ENCODE data around the gene BRMS1.

BRMS1 gene

DNA sequence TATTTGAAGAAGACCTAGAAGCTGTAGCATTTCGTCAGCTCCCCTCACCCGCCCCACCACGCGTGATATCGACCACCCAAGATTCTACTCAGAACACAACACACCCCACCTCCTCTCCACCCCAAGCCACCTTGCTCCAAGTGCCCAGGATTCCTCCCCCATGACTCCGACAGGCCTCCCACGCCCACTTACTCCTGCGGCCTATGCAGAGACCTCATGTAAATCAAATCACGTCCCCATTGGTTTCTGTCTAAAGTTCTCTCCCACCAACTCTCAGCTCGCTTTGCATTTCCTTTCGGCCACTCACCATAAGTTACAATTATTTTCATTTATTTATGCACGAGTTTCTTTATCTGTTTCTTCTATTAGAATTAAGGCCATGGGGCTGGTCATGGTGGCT, 42.2 kb downstream of the BRMS1 start:
- TF ChIP-seq TAF1 (IDR thresholded peaks at IDR 0.05; ENCODE audit: low read depth) = no peak

DNA sequence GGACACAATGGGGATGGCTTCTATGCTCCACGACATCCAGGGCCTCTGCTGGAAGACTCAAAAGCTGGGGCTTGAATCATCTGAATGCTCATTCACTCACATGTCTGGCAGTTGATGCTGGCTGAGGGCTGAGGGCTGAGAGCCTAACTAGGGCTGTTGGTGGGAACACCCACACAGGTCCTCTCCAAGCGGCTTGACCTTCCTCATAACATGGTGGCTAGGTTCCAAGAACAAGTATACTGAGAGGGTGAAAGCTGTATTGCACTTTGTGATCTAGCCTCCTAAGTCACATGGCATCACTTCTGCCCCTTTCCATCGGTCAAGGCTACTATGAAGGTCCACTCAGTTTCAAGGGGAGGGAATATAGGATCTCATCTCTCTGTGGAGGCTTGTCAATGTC, 45.7 kb downstream of the BRMS1 start:
- TF ChIP-seq ZBTB7A (IDR thresholded peaks at IDR 0.05; ENCODE audit: low read depth) (no peak), FOXM1 (IDR thresholded peaks at IDR 0.05; ENCODE audit: borderline replicate concordance, low read depth) (no peak), RAD21 (IDR thresholded peaks at IDR 0.05; ENCODE audit: low read depth) (no peak), TEAD4 (IDR thresholded peaks at IDR 0.05) (no peak), CEBPB (IDR thresholded peaks at IDR 0.05) (no peak), EP300 (IDR thresholded peaks at IDR 0.05; ENCODE audit: borderline replicate concordance) (no peak), CREB1 (IDR thresholded peaks at IDR 0.05; ENCODE audit: low read depth) (no peak), YY1 (IDR thresholded peaks at IDR 0.05; ENCODE audit: low read depth) (no peak), TCF12 (IDR thresholded peaks at IDR 0.05; ENCODE audit: low read depth) (no peak), NFIC (IDR thresholded peaks at IDR 0.05) (no peak)
- TF ChIP-seq, protein P1, sequence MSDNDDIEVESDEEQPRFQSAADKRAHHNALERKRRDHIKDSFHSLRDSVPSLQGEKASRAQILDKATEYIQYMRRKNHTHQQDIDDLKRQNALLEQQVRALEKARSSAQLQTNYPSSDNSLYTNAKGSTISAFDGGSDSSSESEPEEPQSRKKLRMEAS (IDR thresholded peaks at IDR 0.05) = no peak
- TF ChIP-seq, protein P2, sequence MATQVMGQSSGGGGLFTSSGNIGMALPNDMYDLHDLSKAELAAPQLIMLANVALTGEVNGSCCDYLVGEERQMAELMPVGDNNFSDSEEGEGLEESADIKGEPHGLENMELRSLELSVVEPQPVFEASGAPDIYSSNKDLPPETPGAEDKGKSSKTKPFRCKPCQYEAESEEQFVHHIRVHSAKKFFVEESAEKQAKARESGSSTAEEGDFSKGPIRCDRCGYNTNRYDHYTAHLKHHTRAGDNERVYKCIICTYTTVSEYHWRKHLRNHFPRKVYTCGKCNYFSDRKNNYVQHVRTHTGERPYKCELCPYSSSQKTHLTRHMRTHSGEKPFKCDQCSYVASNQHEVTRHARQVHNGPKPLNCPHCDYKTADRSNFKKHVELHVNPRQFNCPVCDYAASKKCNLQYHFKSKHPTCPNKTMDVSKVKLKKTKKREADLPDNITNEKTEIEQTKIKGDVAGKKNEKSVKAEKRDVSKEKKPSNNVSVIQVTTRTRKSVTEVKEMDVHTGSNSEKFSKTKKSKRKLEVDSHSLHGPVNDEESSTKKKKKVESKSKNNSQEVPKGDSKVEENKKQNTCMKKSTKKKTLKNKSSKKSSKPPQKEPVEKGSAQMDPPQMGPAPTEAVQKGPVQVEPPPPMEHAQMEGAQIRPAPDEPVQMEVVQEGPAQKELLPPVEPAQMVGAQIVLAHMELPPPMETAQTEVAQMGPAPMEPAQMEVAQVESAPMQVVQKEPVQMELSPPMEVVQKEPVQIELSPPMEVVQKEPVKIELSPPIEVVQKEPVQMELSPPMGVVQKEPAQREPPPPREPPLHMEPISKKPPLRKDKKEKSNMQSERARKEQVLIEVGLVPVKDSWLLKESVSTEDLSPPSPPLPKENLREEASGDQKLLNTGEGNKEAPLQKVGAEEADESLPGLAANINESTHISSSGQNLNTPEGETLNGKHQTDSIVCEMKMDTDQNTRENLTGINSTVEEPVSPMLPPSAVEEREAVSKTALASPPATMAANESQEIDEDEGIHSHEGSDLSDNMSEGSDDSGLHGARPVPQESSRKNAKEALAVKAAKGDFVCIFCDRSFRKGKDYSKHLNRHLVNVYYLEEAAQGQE (IDR thresholded peaks at IDR 0.05; ENCODE audit: low read depth) = no peak
- TF ChIP-seq, protein P3, sequence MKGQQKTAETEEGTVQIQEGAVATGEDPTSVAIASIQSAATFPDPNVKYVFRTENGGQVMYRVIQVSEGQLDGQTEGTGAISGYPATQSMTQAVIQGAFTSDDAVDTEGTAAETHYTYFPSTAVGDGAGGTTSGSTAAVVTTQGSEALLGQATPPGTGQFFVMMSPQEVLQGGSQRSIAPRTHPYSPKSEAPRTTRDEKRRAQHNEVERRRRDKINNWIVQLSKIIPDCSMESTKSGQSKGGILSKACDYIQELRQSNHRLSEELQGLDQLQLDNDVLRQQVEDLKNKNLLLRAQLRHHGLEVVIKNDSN (IDR thresholded peaks at IDR 0.05) = no peak

DNA sequence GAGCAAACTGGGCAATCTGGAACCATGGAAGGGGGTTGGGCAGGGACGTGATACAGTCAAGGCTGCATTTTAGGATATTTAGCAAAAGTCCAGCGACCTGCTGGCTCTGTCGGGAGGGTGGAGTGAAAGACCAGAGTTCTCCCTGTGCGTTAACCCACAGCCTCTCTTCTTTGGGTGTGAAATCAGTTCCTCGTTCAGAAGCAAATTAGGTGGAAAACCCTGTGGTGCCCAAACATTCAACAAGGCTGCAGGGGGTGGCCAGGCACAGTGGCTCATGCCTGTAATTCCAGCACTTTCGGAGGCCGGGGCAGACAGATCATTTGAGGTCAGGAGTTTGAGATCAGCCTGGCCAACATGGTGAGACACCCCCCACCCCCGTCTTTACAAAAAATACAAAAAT, 47.3 kb downstream of the BRMS1 start:
- no peak for TF ChIP-seq FOXM1 (IDR thresholded peaks at IDR 0.05; ENCODE audit: borderline replicate concordance, low read depth)

DNA sequence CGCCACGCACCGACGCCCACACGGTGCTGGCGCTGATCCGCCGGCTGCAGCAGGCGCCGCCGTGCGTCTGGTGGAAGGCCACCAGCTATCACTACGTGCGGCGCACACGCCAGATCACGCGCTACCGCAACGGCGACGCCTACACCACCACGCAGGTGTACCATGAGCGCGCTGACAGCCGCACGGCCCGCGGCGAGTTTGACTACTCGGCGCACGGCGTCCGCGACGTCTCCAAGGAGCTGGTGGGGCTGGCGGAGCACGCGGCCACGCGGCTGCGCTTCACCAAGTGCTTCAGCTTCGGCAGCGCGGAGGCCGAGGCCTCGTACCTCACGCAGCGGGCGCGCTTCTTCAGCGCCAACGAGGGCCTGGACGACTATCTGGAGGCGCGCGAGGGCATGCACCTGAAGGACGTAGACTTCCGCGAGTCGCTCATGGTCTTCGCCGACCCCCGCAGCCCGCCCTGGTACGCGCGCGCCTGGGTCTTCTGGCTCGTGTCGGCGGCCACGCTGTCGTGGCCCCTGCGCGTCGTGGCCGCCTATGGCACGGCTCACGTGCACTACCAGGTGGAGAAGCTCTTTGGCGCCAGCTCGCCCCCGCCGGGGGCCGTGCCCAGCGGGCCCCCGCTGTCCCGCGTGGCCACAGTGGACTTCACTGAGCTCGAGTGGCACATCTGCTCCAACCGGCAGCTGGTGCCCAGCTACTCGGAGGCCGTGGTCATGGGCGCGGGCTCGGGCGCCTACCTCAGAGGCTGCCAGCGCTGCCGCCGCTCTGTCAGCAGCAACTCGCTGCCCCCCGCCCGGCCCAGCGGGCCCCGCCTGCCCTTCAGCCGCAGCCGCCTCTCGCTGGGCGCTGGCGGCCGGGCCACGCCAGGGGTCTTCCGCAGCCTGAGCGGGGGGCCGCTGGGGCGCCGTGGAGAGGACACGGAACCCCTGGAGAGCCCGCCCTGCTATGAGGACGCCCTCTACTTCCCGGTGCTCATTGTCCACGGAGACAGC, 50.0 kb downstream of the BRMS1 start:
- TF ChIP-seq EP300 (IDR thresholded peaks at IDR 0.05; ENCODE audit: borderline replicate concordance) (no peak), CREB1 (IDR thresholded peaks at IDR 0.05; ENCODE audit: low read depth) (no peak), EGR1 (IDR thresholded peaks at IDR 0.05) (no peak), NFIC (IDR thresholded peaks at IDR 0.05) (no peak), CEBPB (IDR thresholded peaks at IDR 0.05) (no peak), RAD21 (IDR thresholded peaks at IDR 0.05; ENCODE audit: low read depth) (no peak), FOXM1 (IDR thresholded peaks at IDR 0.05; ENCODE audit: borderline replicate concordance, low read depth) (no peak), TAF1 (IDR thresholded peaks at IDR 0.05; ENCODE audit: low read depth) (no peak), TEAD4 (IDR thresholded peaks at IDR 0.05) (no peak)

DNA sequence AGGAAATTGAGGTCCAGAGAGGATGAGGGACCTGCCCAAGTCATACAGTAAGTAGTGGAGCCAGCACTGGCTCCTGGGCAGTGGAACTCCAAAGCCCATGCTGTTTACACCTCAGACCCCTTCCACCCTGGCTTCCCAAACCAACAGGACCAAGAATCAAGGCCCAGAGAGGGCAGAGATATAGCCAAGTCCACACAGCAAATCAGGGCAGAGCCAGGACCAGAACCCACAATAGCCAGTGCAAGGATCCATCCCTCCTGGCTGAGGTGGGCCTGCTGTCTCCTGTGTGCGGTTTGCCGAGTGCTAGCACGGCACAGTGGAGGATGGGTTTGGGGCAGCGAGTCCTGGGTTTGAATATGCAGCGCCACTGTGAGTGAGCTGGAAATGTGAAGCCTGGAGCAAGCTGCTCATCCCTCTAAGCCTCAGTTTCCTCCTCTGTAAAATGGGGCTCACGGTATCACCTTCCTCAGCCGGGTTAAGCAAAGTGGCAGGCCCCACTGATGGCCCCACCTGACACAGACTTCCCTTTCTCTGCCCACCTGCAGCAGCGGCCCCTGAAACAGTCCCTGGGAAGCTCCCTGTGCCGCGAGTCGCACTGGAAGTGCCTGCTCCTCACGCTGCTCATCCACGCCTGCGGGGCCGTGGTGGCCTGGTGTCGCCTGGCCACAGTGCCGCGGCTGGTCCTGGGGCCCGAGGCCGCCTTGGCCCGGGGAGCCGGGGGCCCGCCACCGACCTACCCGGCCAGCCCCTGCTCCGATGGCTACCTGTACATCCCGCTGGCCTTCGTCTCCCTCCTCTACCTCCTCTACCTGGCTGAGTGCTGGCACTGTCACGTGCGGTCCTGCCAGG, 50.9 kb downstream of the BRMS1 start:
- TF ChIP-seq EP300 (IDR thresholded peaks at IDR 0.05; ENCODE audit: borderline replicate concordance) = no peak
- TF ChIP-seq CEBPB (IDR thresholded peaks at IDR 0.05) = no peak
- TF ChIP-seq TCF12 (IDR thresholded peaks at IDR 0.05; ENCODE audit: low read depth) = no peak
- no peak for TF ChIP-seq EGR1 (IDR thresholded peaks at IDR 0.05)
- TF ChIP-seq, protein P2 (IDR thresholded peaks at IDR 0.05; ENCODE audit: low read depth) = no peak
- no peak for TF ChIP-seq TEAD4 (IDR thresholded peaks at IDR 0.05)
- TF ChIP-seq TAF1 (IDR thresholded peaks at IDR 0.05; ENCODE audit: low read depth) = no peak
- no peak for TF ChIP-seq RAD21 (IDR thresholded peaks at IDR 0.05; ENCODE audit: low read depth)
- no peak for TF ChIP-seq ZBTB7A (IDR thresholded peaks at IDR 0.05; ENCODE audit: low read depth)
- no peak for TF ChIP-seq YY1 (IDR thresholded peaks at IDR 0.05; ENCODE audit: low read depth)
- TF ChIP-seq CREB1 (IDR thresholded peaks at IDR 0.05; ENCODE audit: low read depth) = no peak
- TF ChIP-seq, protein P1 (IDR thresholded peaks at IDR 0.05) = no peak
- no peak for TF ChIP-seq NFIC (IDR thresholded peaks at IDR 0.05)

DNA sequence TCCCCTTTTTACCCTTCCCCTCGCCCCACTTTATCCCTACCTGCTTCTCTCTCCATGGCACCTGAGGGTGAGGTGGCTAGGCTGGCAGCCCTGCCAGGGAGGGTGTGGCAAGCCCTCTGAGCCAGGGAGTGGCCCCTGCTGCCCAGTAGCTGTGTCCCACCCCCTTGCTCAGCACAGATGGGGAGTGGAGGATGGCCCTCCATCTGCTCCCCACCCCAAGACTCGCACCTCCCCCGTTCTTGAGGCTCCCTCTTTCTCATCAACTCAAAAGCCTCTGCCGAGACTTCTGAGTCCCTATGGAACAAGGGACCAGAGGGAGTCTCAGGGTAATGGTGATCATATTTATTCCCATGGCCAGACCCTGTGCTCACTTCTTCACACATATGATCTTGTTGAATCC, 51.6 kb downstream of the BRMS1 start:
- TF ChIP-seq FOXM1 (IDR thresholded peaks at IDR 0.05; ENCODE audit: borderline replicate concordance, low read depth) (no peak), TAF1 (IDR thresholded peaks at IDR 0.05; ENCODE audit: low read depth) (no peak), CREB1 (IDR thresholded peaks at IDR 0.05; ENCODE audit: low read depth) (no peak)

All from Ishikawa (cell line).